Lower leg skin (tissue), 4 donors: ENCODE results near the gene AKR7A2. TPM values are rescaled to one million over a fixed set of nuclear protein-coding genes. Genes with fewer than 3 reads are reported as not detected.

Experiments
- DNase-seq, 2 donors: peaks; one replicate each; pipeline ENCODE4 v3.0.0-alpha.2; 2019; ENCODE audit warnings: low spot score in 2 of 2
- H3K4me3 ChIP-seq: fragments of 200-600 bp; sonication (generic); 2 replicates; pipeline ENCODE4 v1.5.1; 2017; ENCODE audit warnings: mild to moderate bottlenecking, low read depth; ENCODE audit not compliant: poor library complexity, severe bottlenecking
- CTCF ChIP-seq, 3 donors: fragments of 450-650 bp; IDR thresholded peaks; one replicate each; pipeline ENCODE4 v1.5.1; 2016; ENCODE audit warnings: antibody characterized with exemption in 3 of 3, mild to moderate bottlenecking in 3 of 3, moderate library complexity in 2 of 3
- POLR2A ChIP-seq, 2 donors: fragments of 450-650 bp; IDR thresholded peaks; one replicate each; pipeline ENCODE4 v1.6.1; 2016 to 2017; ENCODE audit warnings: antibody characterized with exemption in 2 of 2, mild to moderate bottlenecking in 1 of 2, moderate library complexity in 1 of 2
- WGBS, 2 donors: methylation state at CpG; one replicate each; pipeline ENCODE4 v1.1.5; 2018; 5-methylcytosine and 5-hydroxymethylcytosine counted together
- intact Hi-C: fragments of 100-400 bp; cut with DNase I; formaldehyde crosslinking; loops from one replicate; pipeline ENCODE4 v1.15.0; 2023; ENCODE audit warnings: low total_unique reads
- total RNA-seq, 4 donors: library from RNA; depleted of rRNA; stranded (reverse); fragments of >200 nt; gene quantifications; one replicate each; pipeline ENCODE4 v1.1.0, GENCODE V29; 2016

AKR7A2 gene
- total RNA-seq, 4 donors from 2014 or later = 84.1 to 132 (median 89.6) TPM

- no peak overlapping the region for H3K4me3 ChIP-seq
- TF ChIP-seq POLR2A (IDR thresholded peaks at IDR 0.05) (no peak), CTCF (IDR thresholded peaks at IDR 0.05) (no peak)
- intact Hi-C loops = loop anchor here (5.0 kb wide), 1 partner anchor 302 kb away; no protein-coding TSS in a partner anchor
- 66 to 67% methylated on average over 8 of the region's 8 CpGs for WGBS, 2 donors
- no peak for DNase-seq
These were observed 33.4 kb upstream of the AKR7A2 start for GRCh38 chr1:19345391-19345790.

GRCh38 chr1:19344831-19345230 is 32.9 kb upstream of the AKR7A2 start:
- TF ChIP-seq POLR2A (IDR thresholded peaks at IDR 0.05) (no peak), CTCF (IDR thresholded peaks at IDR 0.05) (no peak)
- no peak for DNase-seq
- H3K4me3 ChIP-seq = no peak overlapping the region
- 56 to 76% methylated on average over 8 to 9 of the region's 11 CpGs for WGBS, 2 donors
- intact Hi-C loops = loop anchor here (5.0 kb wide), 2 partner anchors 302 to 357 kb away; no protein-coding TSS in a partner anchor

- 35 to 47% methylated on average over 8 to 10 of the region's 12 CpGs for WGBS, 2 donors
- H3K4me3 ChIP-seq = no peak overlapping the region
- TF ChIP-seq POLR2A (IDR thresholded peaks at IDR 0.05) (no peak), CTCF (IDR thresholded peaks at IDR 0.05) (peak in 1 of 3 donors; percentile 61)
- peak in 1 of 2 donors; percentile 91 for DNase-seq
- intact Hi-C loops = loop anchor here (5.0 kb wide), 1 partner anchor 358 kb away; no protein-coding TSS in a partner anchor
These were observed 32.4 kb upstream of the AKR7A2 start for GRCh38 chr1:19344372-19344810.

- WGBS, 2 donors = 84 to 92% methylated on average over 20 of the region's 20 CpGs
- no peak for DNase-seq
- no peak for TF ChIP-seq POLR2A (IDR thresholded peaks at IDR 0.05)
- TF ChIP-seq CTCF (IDR thresholded peaks at IDR 0.05) = no peak
- intact Hi-C loops = loop anchor here (5.0 kb wide), 1 partner anchor 359 kb away; no protein-coding TSS in a partner anchor
- no peak overlapping the region for H3K4me3 ChIP-seq
These were observed 31.8 kb upstream of the AKR7A2 start for GRCh38 chr1:19343617-19344350.

GRCh38 chr1:19342894-19343616 is 31.1 kb upstream of the AKR7A2 start:
- no peak overlapping the region for H3K4me3 ChIP-seq
- intact Hi-C loops = loop anchor here (5.0 kb wide), 1 partner anchor 359 kb away; no protein-coding TSS in a partner anchor
- no peak for DNase-seq
- no peak for TF ChIP-seq CTCF (IDR thresholded peaks at IDR 0.05)
- no peak for TF ChIP-seq POLR2A (IDR thresholded peaks at IDR 0.05)
- WGBS, 2 donors = 80 to 82% methylated on average over 29 to 33 of the region's 33 CpGs
